GM18868 (cell line): Measurements from ENCODE around the gene LZTFL1.
"Not testable (repeated sequence)": the region's sequence is repeated elsewhere in the genome, so short reads cannot be mapped to it uniquely, and the experiment has no call there.

Experiments
- ATAC-seq: cut with Tn5 transposase; IDR thresholded peaks from one replicate; pipeline ENCODE4 v1.9.1; 2021; ENCODE audit warnings: mild to moderate bottlenecking, moderate library complexity; ENCODE audit not compliant: unreplicated experiment

The LZTFL1 gene

GRCh38 chr3:45865563-45865962 lies 23.6 kb upstream of the LZTFL1 start:
- ATAC-seq: no peak

- peak; percentile 71 for ATAC-seq
Observed at GRCh38 chr3:45864760-45865519, 23.0 kb upstream of the LZTFL1 start.

GRCh38 chr3:45861043-45861719 lies 19.3 kb upstream of the LZTFL1 start:
- ATAC-seq: peak; percentile 61

- no peak for ATAC-seq
Observed at GRCh38 chr3:45860481-45860880, 18.6 kb upstream of the LZTFL1 start.

GRCh38 chr3:45858809-45859543 lies 17.1 kb upstream of the LZTFL1 start:
- ATAC-seq: no peak

- not testable (repeated sequence) for ATAC-seq
Observed at GRCh38 chr3:45857024-45857423, 15.1 kb upstream of the LZTFL1 start.

- ATAC-seq: not testable (repeated sequence)
Observed at GRCh38 chr3:45856323-45856722, 14.4 kb upstream of the LZTFL1 start.

GRCh38 chr3:45852828-45853227 lies 10.9 kb upstream of the LZTFL1 start:
- no peak for ATAC-seq

- no peak for ATAC-seq
Observed at GRCh38 chr3:45848392-45848791, 6.5 kb upstream of the LZTFL1 start.

GRCh38 chr3:45844616-45845015 lies 2.7 kb upstream of the LZTFL1 start:
- no peak for ATAC-seq

- ATAC-seq: no peak
Observed at GRCh38 chr3:45842851-45843625, 1.1 kb upstream of the LZTFL1 start.

- peak; percentile 19 for ATAC-seq
Observed at GRCh38 chr3:45841420-45841756, 531 bp downstream of the LZTFL1 start.

- no peak for ATAC-seq
Observed at GRCh38 chr3:45838466-45838865, 3.5 kb downstream of the LZTFL1 start.

GRCh38 chr3:45832699-45833098 lies 9.2 kb downstream of the LZTFL1 start:
- ATAC-seq: no peak

- ATAC-seq: no peak
Observed at GRCh38 chr3:45830121-45830520, 11.8 kb downstream of the LZTFL1 start.

- no peak for ATAC-seq
Observed at GRCh38 chr3:45826908-45827307, 15.0 kb downstream of the LZTFL1 start.

- no peak for ATAC-seq
Observed at GRCh38 chr3:45826321-45826720, 15.6 kb downstream of the LZTFL1 start.

GRCh38 chr3:45821127-45821526 lies 20.8 kb downstream of the LZTFL1 start:
- no peak for ATAC-seq

GRCh38 chr3:45819543-45819942 lies 22.4 kb downstream of the LZTFL1 start:
- ATAC-seq: no peak

GRCh38 chr3:45817831-45818522 lies 23.9 kb downstream of the LZTFL1 start:
- ATAC-seq: no peak

GRCh38 chr3:45816544-45816943 lies 25.4 kb downstream of the LZTFL1 start:
- ATAC-seq: no peak
